ENCODE measurements around the gene DPP8.

GRCh38 chr15:65550681-65551098 is 33.2 kb upstream of the DPP8 start:
- TF ChIP-seq CTCF (IDR thresholded peaks at IDR 0.05) (no peak), EZH2 (IDR thresholded peaks at IDR 0.05) (no peak)

All from neural progenitor cell (in vitro differentiated cells).